HG03565 (cell line): ENCODE results near the gene LY6G6D.

Experiments used
- ATAC-seq: cut with Tn5 transposase; IDR thresholded peaks from one replicate; pipeline ENCODE4 v1.9.1; 2021; ENCODE audit warnings: mild to moderate bottlenecking, moderate library complexity; ENCODE audit not compliant: unreplicated experiment

Gene LY6G6D

DNA sequence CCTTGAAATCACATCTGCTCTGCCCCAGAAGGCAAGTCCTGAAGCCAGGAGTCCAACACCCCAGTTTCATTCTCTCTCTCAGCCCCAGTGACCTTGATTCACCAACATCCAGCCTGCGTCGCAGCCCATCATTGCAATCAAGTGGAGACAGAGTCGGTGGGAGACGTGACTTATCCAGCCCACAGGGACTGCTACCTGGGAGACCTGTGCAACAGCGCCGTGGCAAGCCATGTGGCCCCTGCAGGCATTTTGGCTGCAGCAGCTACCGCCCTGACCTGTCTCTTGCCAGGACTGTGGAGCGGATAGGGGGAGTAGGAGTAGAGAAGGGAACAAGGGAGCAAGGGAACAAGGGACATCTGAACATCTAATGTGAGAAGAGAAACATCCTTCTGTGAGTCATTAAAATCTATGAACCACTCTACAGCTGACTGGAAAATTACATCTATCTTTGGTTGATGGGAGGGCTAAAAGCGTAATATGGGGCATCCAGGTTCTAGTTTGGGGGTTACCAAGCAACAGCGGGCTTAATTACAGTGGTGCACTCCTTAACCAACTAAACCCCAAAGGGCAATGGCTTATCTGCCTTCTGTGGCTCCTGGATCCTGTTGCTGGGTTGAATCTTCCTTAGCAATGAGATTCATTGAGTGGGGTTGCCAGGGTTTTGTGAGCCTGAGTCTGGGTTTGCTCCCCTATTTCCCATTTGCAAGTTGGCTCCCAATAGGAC, 2.5 kb downstream of the LY6G6D start:
- no peak for ATAC-seq

DNA sequence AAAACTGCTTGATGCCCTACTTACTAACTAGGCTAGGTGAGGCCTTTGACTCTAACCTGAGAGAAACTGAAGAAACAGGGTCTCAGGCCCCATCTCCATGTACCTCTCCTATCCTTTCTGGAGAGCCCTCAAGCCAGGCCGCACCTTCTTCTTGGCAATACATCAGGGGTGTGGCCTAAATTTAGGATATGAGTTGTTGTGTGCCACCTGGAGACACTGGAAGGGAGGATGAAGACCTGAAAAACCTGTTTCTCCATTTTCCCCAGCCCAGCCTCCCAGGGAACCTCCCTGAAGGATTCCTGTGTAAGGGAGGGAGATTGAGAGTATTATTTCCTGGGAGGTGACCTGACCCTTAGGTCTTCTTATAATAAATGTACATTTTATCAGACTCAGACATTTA, 3.1 kb downstream of the LY6G6D start:
- no peak for ATAC-seq

GRCh38 chr6:31719001-31719400, 3.9 kb downstream of the LY6G6D start:
- ATAC-seq, result no peak

DNA sequence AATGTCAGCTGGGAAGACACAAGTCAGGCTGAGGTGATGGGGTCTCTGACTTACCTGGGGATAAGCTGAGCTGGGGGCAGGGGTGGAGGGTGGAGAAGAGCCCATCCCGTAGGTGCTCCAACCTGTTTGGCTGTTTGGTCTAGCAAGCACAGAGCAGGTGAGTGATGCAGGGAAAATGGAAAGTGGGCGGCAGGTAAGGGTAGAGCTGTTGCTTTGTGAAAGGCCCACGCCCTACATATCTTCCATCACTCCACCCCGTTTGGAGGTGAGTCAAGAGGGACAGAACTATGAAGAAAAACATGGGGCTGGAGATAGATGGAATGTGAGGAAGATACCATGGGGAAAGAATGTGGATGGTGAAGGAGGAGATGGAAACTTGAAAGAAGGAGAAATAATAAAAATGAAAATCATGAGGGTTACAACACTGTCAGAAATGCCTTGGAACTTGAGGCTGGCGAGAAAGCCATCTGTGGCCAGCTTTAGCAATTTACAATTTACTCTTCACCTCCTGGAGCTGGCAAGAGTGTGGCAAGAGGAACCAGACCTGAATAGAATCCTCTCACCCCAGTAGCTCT, 5.1 kb downstream of the LY6G6D start:
- ATAC-seq, result no peak

DNA sequence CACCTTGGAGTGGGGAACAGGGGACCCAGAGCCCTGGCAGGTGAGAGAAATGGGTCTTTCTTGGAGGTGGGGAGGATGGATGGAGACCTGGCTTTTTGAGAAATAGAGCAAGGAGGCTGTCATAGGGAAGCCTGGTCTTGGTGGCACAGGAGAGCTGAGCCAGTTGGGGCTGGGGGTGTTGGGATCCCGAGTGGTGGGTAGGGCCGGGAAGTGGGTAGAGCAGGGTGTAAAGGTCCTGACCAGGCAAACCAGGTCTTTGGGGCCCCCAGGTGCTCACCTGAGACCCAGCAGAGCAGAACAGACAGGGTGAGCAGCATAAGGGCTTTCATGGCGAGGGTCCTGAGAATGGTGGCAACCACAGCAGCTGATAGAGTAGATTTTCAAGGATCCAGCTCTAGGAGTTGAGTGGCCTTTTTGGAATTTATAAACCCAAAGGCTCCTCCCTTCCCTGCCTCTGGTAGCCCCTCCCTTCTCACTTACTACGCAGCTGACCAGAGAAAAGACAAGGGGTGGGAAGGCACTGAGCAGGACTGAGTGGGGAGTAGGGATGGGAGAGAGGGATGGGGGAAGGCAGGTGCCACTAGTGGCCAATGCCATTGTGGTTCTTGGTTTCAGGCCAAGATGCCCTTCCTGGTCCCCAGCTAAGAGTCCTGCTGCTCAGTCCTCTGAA, 6.3 kb downstream of the LY6G6D start, which contains the start of gene LY6G6C:
Gene LY6G6C, minus strand, starts transcription at position 396 of the 670 bp plus-strand sequence. Its CDS starts 67 bp downstream, at position 329.
- ATAC-seq, result no peak

- no peak for ATAC-seq
These were observed 7.0 kb downstream of the LY6G6D start for GRCh38 chr6:31722173-31722572.

- ATAC-seq, result no peak
These were observed 8.3 kb downstream of the LY6G6D start, which contains the start of gene MPIG6B for GRCh38 chr6:31723245-31723979. TSS of gene MPIG6B (plus strand) at chr6:31723373. CDS start at chr6:31723384, 11 bp downstream.

DNA sequence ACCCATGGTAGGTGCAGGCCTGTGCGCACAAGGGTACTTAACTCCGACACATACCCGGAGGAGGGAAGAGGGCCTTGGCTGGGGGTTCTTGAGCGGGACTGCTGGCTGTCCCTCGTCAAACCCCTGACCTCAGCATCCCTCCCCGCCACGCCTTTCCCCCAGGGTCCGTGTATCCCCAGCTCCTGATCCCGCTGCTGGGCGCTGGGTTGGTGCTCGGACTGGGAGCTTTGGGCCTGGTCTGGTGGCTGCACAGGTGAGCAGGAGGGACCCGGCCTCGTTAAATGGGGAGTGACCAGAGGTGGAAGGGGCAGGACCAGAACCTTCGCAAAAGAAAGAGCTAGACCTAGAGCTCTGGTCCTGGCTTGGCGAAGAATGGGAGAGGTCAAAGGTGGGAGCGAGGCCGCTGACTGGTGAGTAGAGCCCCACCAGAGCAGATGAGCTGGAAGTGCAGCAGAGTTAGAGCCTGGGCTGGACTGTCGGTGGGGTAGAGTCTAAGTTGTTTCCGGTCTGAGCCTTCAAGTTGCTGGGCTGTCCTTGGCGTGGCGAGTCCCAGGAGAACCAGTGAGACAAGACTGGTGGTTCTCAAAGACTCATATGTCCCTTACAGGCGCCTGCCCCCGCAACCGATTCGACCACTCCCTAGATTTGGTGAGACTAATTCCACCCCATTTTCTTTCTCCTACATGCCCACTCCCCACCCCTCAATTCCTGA, 9.0 kb downstream of the LY6G6D start:
- ATAC-seq, result no peak

DNA sequence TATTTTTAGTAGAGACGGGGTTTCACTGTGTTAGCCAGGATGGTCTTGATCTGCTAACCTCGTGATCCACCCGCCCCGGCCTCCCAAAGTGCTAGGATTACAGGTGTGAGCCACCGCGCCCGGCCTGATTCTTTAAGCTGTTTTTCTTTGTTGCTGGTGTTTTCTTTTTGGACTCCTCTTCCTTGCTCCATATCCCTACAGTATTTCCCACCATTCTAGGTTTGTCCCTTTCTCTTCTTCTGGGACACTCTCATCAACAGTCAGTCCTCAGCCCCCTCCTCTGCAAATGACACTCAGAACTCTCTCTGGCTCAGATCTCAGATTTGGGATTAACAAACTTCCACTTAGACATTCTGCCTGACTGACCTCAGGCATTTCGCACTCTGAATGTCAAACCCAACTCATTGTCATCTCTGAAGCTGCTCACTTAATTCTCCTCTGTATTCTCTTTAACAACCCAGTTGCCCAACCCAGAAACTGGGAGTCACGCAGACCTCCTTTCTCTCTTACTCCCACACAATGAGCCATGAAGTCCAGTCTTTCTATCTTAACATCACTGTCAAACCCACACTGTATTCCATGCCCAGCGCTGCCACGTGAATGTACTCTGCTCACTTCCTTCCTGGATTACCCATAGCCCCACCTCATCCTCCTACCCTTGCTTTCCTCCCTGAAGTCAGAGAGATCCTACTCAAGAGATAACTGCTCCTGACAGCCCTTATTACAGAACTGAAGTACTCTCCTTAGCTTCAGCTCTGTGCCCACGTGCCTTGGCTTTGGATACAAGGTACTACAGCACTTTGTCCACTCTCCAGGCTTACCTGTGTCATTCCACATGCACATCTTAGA, 10.6 kb downstream of the LY6G6D start:
- ATAC-seq, result no peak

DNA sequence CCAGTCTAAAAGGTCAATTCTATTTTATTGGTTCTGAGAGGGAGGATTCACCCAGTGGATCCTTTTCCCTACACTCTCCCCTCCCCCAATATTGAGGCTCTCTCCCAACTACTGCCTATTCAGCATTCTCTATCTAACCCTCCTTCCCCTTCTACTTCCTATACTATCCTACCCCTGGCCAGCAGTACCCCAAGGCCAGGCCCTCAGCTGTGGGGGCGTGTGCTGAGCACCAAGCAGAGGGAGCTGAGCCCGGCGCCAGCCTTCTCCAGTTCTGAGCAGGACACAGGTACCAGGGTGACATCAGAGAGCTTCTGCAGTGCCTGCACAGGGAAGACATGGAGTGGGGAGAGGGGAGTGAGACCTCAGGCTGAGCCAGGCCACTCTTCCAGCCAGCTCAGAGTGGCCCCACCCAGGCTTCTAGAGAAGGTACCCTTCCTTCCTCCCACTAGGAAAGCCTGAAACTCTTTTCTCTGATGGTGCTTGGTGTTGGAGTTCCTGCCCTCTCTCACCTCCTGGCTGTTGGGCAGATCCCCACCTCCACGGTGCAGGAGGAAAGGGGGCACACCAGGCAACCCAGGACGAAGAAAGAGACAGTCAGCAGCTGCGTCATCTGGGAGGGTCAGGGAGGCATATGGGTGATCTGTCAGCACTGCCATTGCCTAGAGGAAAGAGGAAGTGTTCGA, 12.0 kb downstream of the LY6G6D start:
- no peak for ATAC-seq

DNA sequence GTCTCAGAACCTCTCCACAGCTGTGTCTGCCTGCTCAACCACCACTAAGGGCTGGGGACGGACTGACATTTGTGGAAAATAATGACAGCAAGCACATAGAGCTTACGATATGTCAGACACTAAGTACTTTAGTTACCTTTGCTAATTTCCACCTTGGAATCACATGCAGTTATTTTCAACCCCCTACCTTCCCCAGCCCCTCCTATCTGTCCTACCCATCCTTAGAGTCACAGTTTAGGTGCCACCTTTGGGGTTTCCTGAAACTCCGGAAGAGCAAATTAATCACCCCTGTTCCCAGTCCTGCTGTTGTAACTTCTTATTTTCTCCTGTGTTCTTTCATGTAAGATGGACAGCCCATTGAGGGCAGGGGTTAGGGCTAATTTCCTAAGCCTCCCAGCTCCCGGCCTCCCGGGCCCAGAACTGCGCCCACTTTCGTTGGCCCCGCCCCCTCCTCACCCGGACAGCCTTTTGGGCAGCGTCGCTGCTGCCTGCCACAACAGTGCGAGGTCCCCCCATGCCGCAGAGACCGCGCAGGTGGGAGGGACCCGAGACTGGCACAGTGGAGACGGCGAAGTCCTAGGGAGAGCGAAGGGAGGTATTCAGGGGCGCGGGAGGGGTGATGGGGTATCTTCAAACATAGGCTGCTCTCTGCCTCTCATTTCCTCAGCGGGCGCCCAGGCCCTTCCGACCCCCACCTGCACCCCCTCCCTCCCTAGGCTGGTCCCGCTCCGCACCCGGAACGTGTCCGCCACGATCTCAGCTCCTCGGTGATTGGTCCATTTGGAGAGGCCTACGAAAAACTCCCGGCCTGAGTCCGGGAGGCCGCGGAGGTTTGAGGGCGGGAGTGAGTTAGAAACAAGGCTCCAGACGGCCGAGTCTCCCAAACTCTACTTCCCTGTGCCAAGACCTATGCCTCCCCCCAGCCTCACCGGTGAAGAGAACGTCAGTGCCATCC, 12.8 kb downstream of the LY6G6D start:
- no peak for ATAC-seq

GRCh38 chr6:31728767-31729514, 13.8 kb downstream of the LY6G6D start, which contains the start of gene DDAH2:
TSS of gene DDAH2 (minus strand) at chr6:31729299. CDS start at chr6:31729161, 138 bp downstream.
- no peak for ATAC-seq

- no peak for ATAC-seq
These were observed 14.4 kb downstream of the LY6G6D start for GRCh38 chr6:31729515-31729978.

DNA sequence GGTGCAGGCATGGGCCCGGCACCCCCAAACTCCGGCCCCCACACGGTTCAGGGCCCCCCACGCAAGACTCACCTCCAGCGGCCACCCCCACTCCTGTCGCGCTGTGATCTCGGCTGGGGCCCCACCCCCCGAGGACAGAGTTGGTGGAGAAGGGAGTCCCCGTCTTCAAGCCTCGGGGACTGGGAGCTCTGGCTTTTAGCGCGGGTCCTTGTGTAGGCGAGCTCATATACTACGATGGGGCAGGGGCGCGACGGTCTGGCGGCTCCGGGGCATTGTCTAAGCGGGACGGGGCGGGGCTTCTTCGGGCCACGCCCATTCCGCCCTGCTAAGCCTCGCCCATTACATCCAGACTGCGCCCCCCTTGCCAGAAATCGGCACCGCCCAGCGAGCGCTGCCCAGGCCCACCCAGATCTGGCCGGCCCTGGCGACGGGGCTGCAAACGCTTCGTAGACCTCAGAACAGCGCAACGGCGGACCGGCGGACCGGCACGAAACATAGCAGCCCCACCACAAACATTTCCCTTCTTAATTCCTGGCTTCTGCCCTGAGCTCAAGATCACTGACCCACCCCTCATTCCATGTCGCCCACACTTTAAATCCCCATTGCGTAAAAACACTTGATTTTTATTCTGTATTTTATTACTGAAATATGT, 15.0 kb downstream of the LY6G6D start:
- no peak for ATAC-seq

DNA sequence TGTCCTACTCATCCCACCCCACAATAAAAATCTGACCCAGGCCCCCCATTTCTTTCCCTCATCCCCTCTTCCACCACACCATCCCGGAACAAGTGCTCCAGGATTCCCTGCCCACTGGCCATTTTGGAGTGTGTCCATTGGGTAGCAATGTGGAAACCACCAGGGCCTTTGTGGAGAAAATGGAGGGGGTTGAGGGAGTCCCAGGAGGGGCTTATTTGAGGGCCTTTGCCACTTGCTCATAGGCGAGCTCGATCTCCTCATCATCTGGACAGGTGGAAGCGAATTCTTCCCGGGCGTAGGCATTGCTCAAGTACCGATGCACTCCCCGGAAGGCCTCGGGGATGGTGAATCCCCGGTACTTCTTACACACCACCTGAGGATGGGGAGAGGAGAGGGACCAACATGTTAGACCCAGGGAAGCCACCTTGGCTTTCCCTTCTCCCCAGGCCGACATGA, 15.5 kb downstream of the LY6G6D start:
- ATAC-seq, result no peak

- ATAC-seq, result no peak
These were observed 16.9 kb downstream of the LY6G6D start for GRCh38 chr6:31732029-31732428.

DNA sequence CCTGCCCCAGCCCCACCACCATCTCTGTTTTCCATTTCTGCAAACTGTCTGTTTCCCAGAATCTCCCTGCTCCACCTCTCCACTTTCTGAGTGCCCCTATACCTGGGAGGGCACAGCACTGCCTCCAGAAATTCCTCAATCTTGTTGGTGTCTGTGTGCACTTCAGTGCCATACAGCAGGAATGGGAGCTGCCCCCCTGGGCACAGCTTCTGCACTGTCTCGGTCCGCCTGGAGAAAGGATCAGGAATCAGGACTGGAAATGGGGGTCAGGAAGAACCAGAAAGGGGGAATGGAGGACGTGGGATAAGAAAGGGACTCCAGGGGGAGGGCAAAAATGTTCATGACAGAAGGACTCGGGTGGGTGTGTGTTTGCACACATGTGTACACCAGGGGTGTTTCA, 18.6 kb downstream of the LY6G6D start:
- no peak for ATAC-seq
